Ovary (tissue), 9 donors: ENCODE results near the gene VCL. TPM values are rescaled to one million over a fixed set of nuclear protein-coding genes. Genes with fewer than 3 reads are reported as not detected.
"Not testable (repeated sequence)": the region's sequence is repeated elsewhere in the genome, so short reads cannot be mapped to it uniquely, and the experiment has no call there.

ENCODE experiments used
- DNase-seq, 5 donors: peaks; one replicate each; pipeline ENCODE4 v3.0.0-alpha.2; 2019 to 2020
- H3K27ac ChIP-seq, 2 donors: fragments of 200-600 bp; one replicate each; pipeline versions ENCODE4 v1.5.1 to v1.8.0; 2019 to 2022
- H3K27me3 ChIP-seq: fragments of 200-600 bp; one replicate; pipeline ENCODE4 v1.8.0; 2022
- H3K36me3 ChIP-seq: fragments of 200-600 bp; sonication (generic); one replicate; pipeline ENCODE4 v1.5.1; 2019
- H3K4me1 ChIP-seq: one replicate; pipeline ENCODE4 v1.8.1; 2013; ENCODE audit warnings: mild to moderate bottlenecking, moderate library complexity; ENCODE audit not compliant: insufficient read depth
- H3K4me3 ChIP-seq: fragments of 200-600 bp; sonication (generic); one replicate; pipeline ENCODE4 v1.5.1; 2017
- H3K9me3 ChIP-seq, 2 donors: fragments of 200-600 bp in 1 of 2; sonication (generic) in 1 of 2; one replicate each; pipeline versions ENCODE4 v1.5.1 to v1.8.1; 2013 to 2019; ENCODE audit warnings: mild to moderate bottlenecking in 1 of 2, moderate library complexity in 1 of 2
- CTCF ChIP-seq, 3 donors: fragments of 450-650 bp in 2 of 3; fragments of 200-600 bp in 1 of 3; IDR thresholded peaks; one replicate each; pipeline versions ENCODE4 v1.5.1 to v1.8.0; 2016 to 2022; ENCODE audit warnings: antibody characterized with exemption in 3 of 3, mild to moderate bottlenecking in 1 of 3
- EP300 ChIP-seq: sonication (generic); formaldehyde crosslinking; IDR thresholded peaks from one replicate; pipeline ENCODE4 v1.6.1; 2017; ENCODE audit warnings: antibody characterized with exemption
- POLR2A ChIP-seq: fragments of 450-650 bp; IDR thresholded peaks from one replicate; pipeline ENCODE4 v1.6.1; 2017; ENCODE audit warnings: antibody characterized with exemption, mild to moderate bottlenecking, moderate library complexity
- WGBS, 3 donors: extraction: QIAGEN DNeasy Blood & Tissue Kit in 1 of 3; methylation state at CpG; one replicate each; pipeline versions ENCODE4 v1.1.5 to v1.1.7; 2013 to 2017; 5-methylcytosine and 5-hydroxymethylcytosine counted together
- intact Hi-C, 4 donors: fragments of 100-400 bp; cut with DNase I; formaldehyde crosslinking; loops; one replicate each; pipeline versions ENCODE4 v1.11.0 to v1.15.1; 2022 to 2023
- polyA plus RNA-seq, 2 donors: library from polyadenylated mRNA; stranded (reverse); fragments of 200-250 nt in 1 of 2; fragments of 350-450 nt in 1 of 2; fragmentation: Illumina TruSeq in 1 of 2; extraction: RNeasy Lipid Tissue Mini Kit (QIAGEN cat#74804) in 1 of 2; gene quantifications; one replicate each; pipeline ENCODE4 v1.2.3, GENCODE V29; 2013 to 2014
- total RNA-seq, 7 donors: library from RNA; depleted of rRNA in 2 of 7; stranded (reverse); fragments of >200 nt in 2 of 7; fragmentation: NEBNext Ultra II Directional in 3 of 7; extraction: Animal tissue kit (Norgen Biotek cat#: 25700) in 3 of 7; gene quantifications; one replicate each; pipeline versions ENCODE4 v1.1.0 to v1.2.4, GENCODE V29; 2016 to 2023
- donor health status: DM: no; HTN: no; CAD: no; lungs with moderate emphysema.
- donor health status: DM: no; HTN: no; CAD: no.
- donor health status: Bipolar disorder and iron deficiency.
- donor health status: DM: yes; HTN: yes; CAD: no.
- donor health status: DM: no; HTN: no; CAD: no.
- donor health status: DM: yes; HTN: yes; CAD: no.

Gene VCL
- total and polyA plus RNA-seq, 9 donors: 43.3 to 189 (median 114) TPM

GRCh38 chr10:74027702-74028101 lies 29.8 kb downstream of the VCL start:
- Histone ChIP-seq H3K4me1 (peaks cover 11% of the 10 kb centered on the region), H3K4me3 (no peak overlapping the region), H3K9me3 (no peaks in the 10 kb centered on the region), H3K36me3 (no peaks in the 10 kb centered on the region), H3K27ac (no peak overlapping the region), H3K27me3 (no peaks in the 10 kb centered on the region)
- no peak for DNase-seq
- 93 to 97% (median 96%) methylated on average over 2 of the region's 2 CpGs for WGBS, 3 donors
- TF ChIP-seq EP300: no peak
- no peak for TF ChIP-seq CTCF (IDR thresholded peaks at IDR 0.05)
- no peak for TF ChIP-seq POLR2A
- intact Hi-C loops: no loop called here

- H3K27ac ChIP-seq: no peak overlapping the region
- H3K27me3 ChIP-seq: no peaks in the 10 kb centered on the region
- no peak overlapping the region for H3K4me3 ChIP-seq
- TF ChIP-seq EP300: no peak
- no peak for TF ChIP-seq POLR2A
- TF ChIP-seq CTCF (IDR thresholded peaks at IDR 0.05): no peak
- no peak for DNase-seq
- WGBS, 3 donors: 92 to 100% (median 97%) methylated on average over 1 of the region's 1 CpG
- H3K4me1 ChIP-seq: peaks cover 13% of the 10 kb centered on the region
- no peaks in the 10 kb centered on the region for H3K9me3 ChIP-seq
- H3K36me3 ChIP-seq: no peaks in the 10 kb centered on the region
- intact Hi-C loops: no loop called here
Observed at GRCh38 chr10:74029943-74030342, 32.0 kb downstream of the VCL start.

- 42 to 56% (median 50%) methylated on average over 1 of the region's 1 CpG for WGBS, 3 donors
- H3K4me3 ChIP-seq, DNase-seq, H3K27ac ChIP-seq, H3K36me3 ChIP-seq, H3K27me3 ChIP-seq, intact Hi-C loops, H3K9me3 ChIP-seq: not testable (repeated sequence)
- peaks cover 10% of the 10 kb centered on the region for H3K4me1 ChIP-seq
Observed at GRCh38 chr10:74032208-74032607, 34.3 kb downstream of the VCL start.

- 70 to 86% (median 77%) methylated on average over 3 of the region's 3 CpGs for WGBS, 3 donors
- intact Hi-C loops: no loop called here
Observed at GRCh38 chr10:74032900-74033655, 35.2 kb downstream of the VCL start.

More at GRCh38 chr10:74032900-74033655, 35.2 kb downstream of the VCL start:
- Histone ChIP-seq H3K9me3 (no peaks in the 10 kb centered on the region), H3K4me1 (peaks cover 10% of the 10 kb centered on the region), H3K36me3 (no peaks in the 10 kb centered on the region), H3K27ac (no peak overlapping the region), H3K4me3 (no peak overlapping the region), H3K27me3 (no peaks in the 10 kb centered on the region)
- no peak for TF ChIP-seq POLR2A
- TF ChIP-seq CTCF (IDR thresholded peaks at IDR 0.05): no peak
- TF ChIP-seq EP300: no peak
- DNase-seq: no peak
